H1 (cell line): ENCODE results near the gene PAXX.

Experiments used
- BCL11A ChIP-seq, 2 experiments: IDR thresholded peaks; one replicate each; pipeline ENCODE4 v1.6.1; 2011; ENCODE audit warnings: low read depth in 2 of 2, low read length in 2 of 2, mild to moderate bottlenecking in 2 of 2
- CHD2 ChIP-seq: IDR thresholded peaks from 2 replicates; pipeline ENCODE4 v1.6.1; 2012; ENCODE audit warnings: low read length, improper control_type of control experiment
- EP300 ChIP-seq, 2 experiments: IDR thresholded peaks; 1 replicate in 1 of 2; 2 replicates in 1 of 2; pipeline ENCODE4 v1.6.1; 2011 to 2012; ENCODE audit warnings: low read depth in 2 of 2, low read length in 2 of 2, mild to moderate bottlenecking in 2 of 2, borderline replicate concordance in 1 of 2, inconsistent platforms in 1 of 2, moderate library complexity in 1 of 2
- EZH2 ChIP-seq: fragments of 200-600 bp; sonication (generic); IDR thresholded peaks from 2 replicates; pipeline ENCODE4 v1.7.1; 2012; ENCODE audit warnings: low read depth, mild to moderate bottlenecking, moderate library complexity, low read length, inconsistent platforms; ENCODE audit not compliant: severe bottlenecking
- HDAC2 ChIP-seq, 2 experiments: fragments of 300-600 bp in 1 of 2; sonication (generic) in 1 of 2; IDR thresholded peaks; 2 replicates each; pipeline ENCODE4 v1.6.1; 2011 to 2012; ENCODE audit warnings: low read depth in 2 of 2, low read length in 2 of 2, mild to moderate bottlenecking in 2 of 2, moderate library complexity in 2 of 2, borderline replicate concordance in 1 of 2, inconsistent platforms in 1 of 2
- RFX5 ChIP-seq: IDR thresholded peaks from 2 replicates; pipeline ENCODE4 v1.6.1; 2011; ENCODE audit warnings: low read depth, low read length, improper control_type of control experiment, borderline replicate concordance
- TBP ChIP-seq: IDR thresholded peaks from 2 replicates; pipeline ENCODE4 v1.6.1; 2011; ENCODE audit warnings: low read depth, low read length, improper control_type of control experiment
- TEAD4 ChIP-seq: IDR thresholded peaks from 2 replicates; pipeline ENCODE4 v1.6.1; 2012; ENCODE audit warnings: low read depth, low read length, inconsistent platforms, mixed read lengths
- USF2 ChIP-seq: IDR thresholded peaks from 2 replicates; pipeline ENCODE4 v1.6.1; 2011; ENCODE audit warnings: low read length, improper control_type of control experiment

- TF ChIP-seq EZH2 (no peak), TEAD4 (no peak), TBP (no peak), HDAC2 (IDR thresholded peaks at IDR 0.05; ENCODE audit: borderline replicate concordance in 1 of 2, low read depth in 2 of 2, low read length in 2 of 2) (no peak), USF2 (no peak), RFX5 (no peak), EP300 (IDR thresholded peaks at IDR 0.05; ENCODE audit: borderline replicate concordance in 1 of 2, low read depth in 2 of 2, low read length in 2 of 2) (no peak), BCL11A (IDR thresholded peaks at IDR 0.05; ENCODE audit: low read depth in 2 of 2, low read length in 2 of 2) (no peak), CHD2 (no peak)
Observed at GRCh38 chr9:136991993-136992818, at the start of gene PAXX.
